T-helper 1 cell treated with Interleukin-12 subunit alpha and Interleukin-12 subunit beta and Interleukin-4 antibody, amounts not matched to agents 30 μg/mL and 1 μg/mL, for 36 hours (primary cell): ENCODE data around the gene SLC43A1.
A peak's percentile ranks its signal among the peaks of the same experiment; 100 is the strongest.
"Not testable (repeated sequence)": the region's sequence is repeated elsewhere in the genome, so short reads cannot be mapped to it uniquely, and the experiment has no call there.

ENCODE experiments used
- H3K27ac Mint-ChIP-seq: one replicate; pipeline ENCODE4 v1.8.0; 2021; ENCODE audit warnings: mild to moderate bottlenecking, mixed read lengths
- H3K27me3 Mint-ChIP-seq: one replicate; pipeline ENCODE4 v1.8.0; 2021; ENCODE audit warnings: low read depth, mixed read lengths
- H3K36me3 Mint-ChIP-seq: one replicate; pipeline ENCODE4 v1.8.0; 2021; ENCODE audit warnings: low read depth, mixed read lengths
- H3K4me1 Mint-ChIP-seq: one replicate; pipeline ENCODE4 v1.8.0; 2021; ENCODE audit warnings: low read depth, mixed read lengths
- H3K4me3 Mint-ChIP-seq: one replicate; pipeline ENCODE4 v1.8.0; 2021; ENCODE audit warnings: mild to moderate bottlenecking, moderate library complexity, mixed read lengths
- H3K9me3 Mint-ChIP-seq: one replicate; pipeline ENCODE4 v1.8.0; 2021; ENCODE audit warnings: mixed read lengths

Gene SLC43A1

GRCh38 chr11:57459164-57460021, 56.1 kb downstream of the SLC43A1 start:
- Mint-ChIP-seq H3K4me3 (peak overlapping the region; percentile 85), H3K36me3 (no peaks in the 10 kb centered on the region), H3K27ac (peak overlapping the region; percentile 45), H3K9me3 (no peaks in the 10 kb centered on the region), H3K27me3 (peaks cover 68% of the 10 kb centered on the region), H3K4me1 (peaks cover 21% of the 10 kb centered on the region)

DNA sequence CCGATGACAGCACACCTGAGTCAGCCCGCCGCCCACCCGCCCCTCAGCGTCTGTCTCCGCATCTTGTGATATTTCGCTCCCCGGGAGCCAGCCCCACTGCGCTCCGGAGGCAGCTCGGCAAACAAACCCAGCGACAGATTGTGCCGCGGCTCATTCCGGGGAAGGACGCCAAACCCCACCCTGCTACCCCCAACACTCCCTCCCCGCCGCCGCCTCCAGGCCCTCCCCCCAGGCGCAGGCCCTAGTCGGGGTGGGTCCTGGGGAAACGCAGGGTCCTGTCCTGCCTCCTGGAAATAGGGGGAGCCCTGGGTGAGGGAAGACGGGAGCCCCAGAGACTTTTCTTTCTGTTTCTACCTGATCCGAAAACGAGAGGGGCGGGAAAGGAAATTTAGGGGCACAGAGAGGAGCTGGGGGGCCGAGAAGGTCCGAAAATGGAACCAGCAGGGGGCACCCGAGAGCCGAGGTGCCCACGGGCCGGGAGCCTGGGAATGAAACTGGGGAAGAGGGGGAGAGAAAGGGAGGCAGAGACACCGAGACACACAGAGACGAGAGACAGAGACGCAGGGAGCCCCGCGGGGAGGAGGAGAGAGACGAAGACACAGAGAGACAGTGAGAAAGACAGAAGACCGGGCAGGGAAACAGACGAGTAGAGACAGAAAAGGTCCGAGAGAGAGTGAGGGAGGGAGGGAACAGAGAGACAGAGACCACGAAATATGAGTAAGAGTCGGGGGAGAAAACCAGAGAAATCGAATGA, 56.9 kb downstream of the SLC43A1 start:
- Mint-ChIP-seq H3K36me3 (no peaks in the 10 kb centered on the region), H3K27ac (no peak overlapping the region), H3K9me3 (no peaks in the 10 kb centered on the region), H3K4me3 (peak overlapping the region; percentile 85), H3K27me3 (peaks cover 65% of the 10 kb centered on the region), H3K4me1 (peaks cover 21% of the 10 kb centered on the region)

DNA sequence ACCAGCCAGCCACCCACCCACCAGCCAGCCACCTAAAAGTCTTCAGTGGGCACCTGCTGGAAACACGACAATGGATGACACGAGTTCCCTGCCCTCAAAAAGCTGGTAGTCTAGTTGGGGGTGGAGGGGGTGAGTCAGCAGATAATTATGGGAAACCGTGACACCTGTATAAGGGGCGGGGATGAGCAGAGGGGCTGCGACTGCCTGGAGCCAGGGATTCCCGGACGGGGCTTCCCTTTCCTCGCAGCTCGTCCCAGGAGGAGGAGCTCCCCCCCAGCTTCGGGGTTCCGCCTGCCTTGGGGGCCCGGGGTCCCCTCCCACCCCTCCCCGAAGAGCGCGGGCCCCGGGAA, 57.5 kb downstream of the SLC43A1 start:
- H3K4me3 Mint-ChIP-seq, result peak overlapping the region; percentile 31
- H3K27ac Mint-ChIP-seq, result no peak overlapping the region
- no peaks in the 10 kb centered on the region for H3K9me3 Mint-ChIP-seq
- peaks cover 21% of the 10 kb centered on the region for H3K4me1 Mint-ChIP-seq
- H3K27me3 Mint-ChIP-seq, result peaks cover 65% of the 10 kb centered on the region
- H3K36me3 Mint-ChIP-seq, result no peaks in the 10 kb centered on the region

- Mint-ChIP-seq H3K4me1 (peaks cover 21% of the 10 kb centered on the region), H3K27me3 (peaks cover 64% of the 10 kb centered on the region), H3K36me3 (no peaks in the 10 kb centered on the region), H3K27ac (no peak overlapping the region), H3K9me3 (no peaks in the 10 kb centered on the region), H3K4me3 (peak overlapping the region; percentile 31)
These were observed 57.9 kb downstream of the SLC43A1 start for GRCh38 chr11:57457643-57458023.

DNA sequence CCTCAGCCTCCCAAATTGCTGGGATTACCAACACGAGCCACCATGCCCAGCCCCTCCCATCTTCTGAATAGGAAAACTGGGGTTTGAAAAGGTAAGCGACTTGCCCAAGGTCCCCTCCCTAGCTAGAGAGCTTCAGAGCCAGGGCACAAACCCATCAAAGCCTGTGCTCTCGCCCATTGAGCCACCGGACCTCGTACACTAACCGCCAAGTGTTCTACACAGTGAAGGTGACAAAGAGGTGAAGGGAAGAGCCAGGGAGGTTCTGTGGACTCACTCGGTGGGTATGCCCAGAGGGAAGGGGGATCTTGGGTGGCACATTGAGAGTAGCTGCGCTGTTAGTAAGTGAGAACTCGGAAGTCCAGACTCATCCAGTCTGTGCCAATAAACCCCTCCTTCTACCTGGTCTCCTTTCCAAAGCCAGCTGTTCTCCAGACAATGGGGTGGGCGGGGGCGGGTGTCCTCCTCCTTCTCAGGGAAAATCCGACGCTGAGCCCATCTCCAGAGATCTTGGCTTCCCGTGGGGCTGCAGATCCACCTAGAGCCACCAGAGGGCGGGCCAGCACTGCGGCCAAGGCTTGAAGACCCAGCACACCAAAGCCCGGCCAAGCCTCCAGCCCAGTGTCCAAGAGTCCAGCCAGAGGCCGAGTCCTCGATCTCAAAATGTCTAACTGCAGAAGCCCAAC, 58.4 kb downstream of the SLC43A1 start:
- Mint-ChIP-seq H3K27me3 (peaks cover 63% of the 10 kb centered on the region), H3K27ac (no peak overlapping the region), H3K4me1 (peaks cover 21% of the 10 kb centered on the region), H3K4me3 (peak overlapping the region; percentile 28), H3K36me3 (no peaks in the 10 kb centered on the region), H3K9me3 (no peaks in the 10 kb centered on the region)

DNA sequence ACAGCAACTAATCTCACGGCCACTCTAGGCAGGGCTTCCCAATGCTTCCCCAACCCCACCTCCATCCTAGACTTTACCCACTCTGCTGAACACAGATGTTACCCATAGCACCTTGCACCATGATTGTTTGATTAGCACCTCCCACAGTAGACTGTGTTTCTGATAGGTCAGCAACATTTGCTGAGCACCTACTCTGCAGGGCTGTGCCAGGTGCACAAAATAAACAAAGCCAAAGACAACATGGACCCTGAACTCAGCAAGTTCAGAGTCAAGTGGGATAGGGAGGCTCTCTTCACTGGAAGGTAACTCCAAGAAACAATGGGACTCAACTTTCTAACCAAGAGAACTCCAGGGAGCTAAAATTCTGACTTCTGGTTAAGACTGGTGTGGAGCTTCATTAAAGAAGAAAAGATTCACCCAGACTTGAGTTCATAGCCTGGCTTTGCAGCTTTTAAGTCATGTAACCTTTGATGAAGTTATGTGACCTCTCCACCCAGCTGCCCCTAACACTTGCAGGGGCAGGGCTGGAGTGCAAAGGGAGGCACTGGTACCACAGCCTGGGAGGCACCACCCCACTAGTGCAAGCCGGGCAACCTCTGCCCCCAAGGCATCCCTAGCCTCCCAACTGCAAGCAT, 61.8 kb downstream of the SLC43A1 start:
- peaks cover 53% of the 10 kb centered on the region for H3K27me3 Mint-ChIP-seq
- no peaks in the 10 kb centered on the region for H3K9me3 Mint-ChIP-seq
- peaks cover 9% of the 10 kb centered on the region for H3K4me1 Mint-ChIP-seq
- H3K27ac Mint-ChIP-seq, result no peak overlapping the region
- no peak overlapping the region for H3K4me3 Mint-ChIP-seq
- no peaks in the 10 kb centered on the region for H3K36me3 Mint-ChIP-seq

GRCh38 chr11:57446055-57446454, 69.4 kb downstream of the SLC43A1 start:
- H3K27ac Mint-ChIP-seq, result no peak overlapping the region
- H3K4me3 Mint-ChIP-seq, result no peak overlapping the region
- no peaks in the 10 kb centered on the region for H3K4me1 Mint-ChIP-seq
- H3K27me3 Mint-ChIP-seq, result peaks cover 31% of the 10 kb centered on the region
- H3K9me3 Mint-ChIP-seq, result no peaks in the 10 kb centered on the region
- no peaks in the 10 kb centered on the region for H3K36me3 Mint-ChIP-seq

DNA sequence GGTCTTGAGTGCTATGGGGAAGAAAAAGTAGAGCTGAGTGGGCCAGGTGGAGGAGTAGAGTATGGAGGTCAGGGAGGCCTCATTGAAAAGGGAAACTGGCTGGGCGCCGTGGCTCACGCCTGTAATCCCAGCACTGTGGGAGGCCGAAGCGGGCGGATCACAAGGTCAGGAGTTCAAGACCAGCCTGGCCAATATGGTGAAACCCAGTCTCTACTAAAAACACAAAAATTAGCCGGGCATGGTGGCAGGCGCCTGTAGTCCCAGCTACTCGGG, 70.4 kb downstream of the SLC43A1 start:
- peaks cover 24% of the 10 kb centered on the region for H3K27me3 Mint-ChIP-seq
- H3K9me3 Mint-ChIP-seq, H3K27ac Mint-ChIP-seq, H3K4me3 Mint-ChIP-seq, H3K4me1 Mint-ChIP-seq, H3K36me3 Mint-ChIP-seq: not testable (repeated sequence)

DNA sequence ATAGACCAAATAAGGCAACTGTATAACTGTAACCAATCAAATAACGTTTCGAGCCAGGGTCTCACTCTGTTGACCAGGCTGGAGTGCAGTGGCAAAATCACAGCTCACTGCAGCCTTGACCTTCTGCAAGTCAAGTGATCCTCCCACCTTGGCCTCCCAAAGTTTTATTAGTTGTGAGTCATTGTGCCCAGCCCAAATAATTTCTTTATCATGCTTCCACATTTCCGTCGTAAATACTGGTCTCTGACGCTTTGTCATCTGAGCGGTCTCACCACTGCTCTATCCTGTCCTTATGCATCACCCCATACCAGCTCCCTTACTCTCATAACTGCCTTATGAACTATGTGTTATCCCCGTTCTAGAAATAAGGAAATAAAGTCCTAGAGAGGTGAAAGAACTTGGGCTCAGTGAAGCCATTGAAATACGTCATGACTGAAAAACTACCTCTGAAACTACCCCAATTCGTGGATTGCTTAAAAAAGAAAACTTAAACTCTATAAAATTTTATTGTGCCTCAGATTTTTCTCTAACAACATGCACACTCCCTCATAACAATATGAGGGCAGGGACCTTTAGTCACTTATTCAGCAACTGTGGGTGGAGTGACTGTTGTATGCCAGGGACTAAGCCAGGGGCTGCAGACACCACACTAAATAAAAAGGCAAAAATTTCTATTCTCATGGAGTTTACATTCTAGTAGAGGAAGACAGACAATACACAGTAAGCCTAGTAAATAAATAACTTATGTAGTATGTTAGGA, 71.0 kb downstream of the SLC43A1 start:
- Mint-ChIP-seq H3K36me3 (no peaks in the 10 kb centered on the region), H3K4me1 (no peaks in the 10 kb centered on the region)

GRCh38 chr11:57440744-57441414, 74.6 kb downstream of the SLC43A1 start:
- H3K27me3 Mint-ChIP-seq, result no peaks in the 10 kb centered on the region
- H3K9me3 Mint-ChIP-seq, result no peaks in the 10 kb centered on the region
- H3K36me3 Mint-ChIP-seq, result no peaks in the 10 kb centered on the region
- H3K4me3 Mint-ChIP-seq, result no peak overlapping the region
- no peak overlapping the region for H3K27ac Mint-ChIP-seq
- no peaks in the 10 kb centered on the region for H3K4me1 Mint-ChIP-seq

More for the DNA sequence above, 71.0 kb downstream of the SLC43A1 start:
- H3K9me3 Mint-ChIP-seq, result no peaks in the 10 kb centered on the region
- H3K27me3 Mint-ChIP-seq, result peaks cover 19% of the 10 kb centered on the region
- no peak overlapping the region for H3K27ac Mint-ChIP-seq
- H3K4me3 Mint-ChIP-seq, result no peak overlapping the region

GRCh38 chr11:57439786-57440185, 75.7 kb downstream of the SLC43A1 start:
- no peaks in the 10 kb centered on the region for H3K4me1 Mint-ChIP-seq
- H3K36me3 Mint-ChIP-seq, result no peaks in the 10 kb centered on the region
- no peaks in the 10 kb centered on the region for H3K9me3 Mint-ChIP-seq
- H3K27me3 Mint-ChIP-seq, result no peaks in the 10 kb centered on the region
- H3K27ac Mint-ChIP-seq, result no peak overlapping the region
- no peak overlapping the region for H3K4me3 Mint-ChIP-seq

DNA sequence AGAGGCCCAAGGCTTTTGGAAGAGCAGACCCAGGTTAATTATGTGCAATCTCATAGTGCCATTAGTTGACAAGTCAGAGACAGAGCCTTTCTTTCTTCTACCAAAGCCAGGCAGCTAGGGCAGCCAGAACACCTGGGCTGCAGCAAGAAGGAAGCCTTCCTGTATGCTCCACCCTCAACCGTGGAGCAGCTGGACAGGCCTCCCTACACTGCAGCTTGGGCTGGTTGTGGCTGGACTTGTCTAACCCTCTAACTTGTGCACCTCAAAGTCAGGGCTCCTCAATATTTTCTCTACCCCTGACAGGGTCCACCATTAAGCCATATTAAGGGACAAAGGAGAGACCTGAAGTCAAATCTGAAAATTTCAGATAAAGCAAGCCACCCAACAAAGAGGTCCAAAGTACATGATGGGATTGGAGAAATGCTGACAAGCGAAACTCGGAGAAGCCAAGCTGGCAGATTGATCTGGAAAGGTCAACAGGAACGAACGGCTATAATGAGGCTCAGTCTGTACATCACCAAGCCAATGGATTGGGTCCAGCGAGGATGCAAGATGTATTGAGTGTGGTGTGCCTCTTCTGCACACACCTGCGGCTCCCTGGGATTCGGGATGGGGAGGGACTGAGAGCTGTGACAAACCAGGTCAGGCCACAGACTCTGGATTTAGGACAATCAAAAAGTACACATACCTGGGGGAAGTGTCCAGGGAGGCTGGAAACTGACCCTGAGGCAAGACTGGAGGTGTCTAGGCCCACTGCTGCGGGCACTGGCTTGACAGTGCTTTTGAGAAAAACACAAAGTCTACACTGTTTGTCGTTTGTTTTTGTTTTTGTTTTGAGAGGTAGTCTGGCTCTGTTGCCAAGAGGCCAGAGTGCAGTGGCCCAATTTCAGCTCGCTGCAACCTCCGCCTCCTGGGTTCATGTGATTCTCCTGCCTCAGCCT, 76.9 kb downstream of the SLC43A1 start:
- Mint-ChIP-seq H3K36me3 (no peaks in the 10 kb centered on the region), H3K4me1 (no peaks in the 10 kb centered on the region), H3K4me3 (no peak overlapping the region), H3K9me3 (no peaks in the 10 kb centered on the region), H3K27me3 (no peaks in the 10 kb centered on the region), H3K27ac (no peak overlapping the region)

DNA sequence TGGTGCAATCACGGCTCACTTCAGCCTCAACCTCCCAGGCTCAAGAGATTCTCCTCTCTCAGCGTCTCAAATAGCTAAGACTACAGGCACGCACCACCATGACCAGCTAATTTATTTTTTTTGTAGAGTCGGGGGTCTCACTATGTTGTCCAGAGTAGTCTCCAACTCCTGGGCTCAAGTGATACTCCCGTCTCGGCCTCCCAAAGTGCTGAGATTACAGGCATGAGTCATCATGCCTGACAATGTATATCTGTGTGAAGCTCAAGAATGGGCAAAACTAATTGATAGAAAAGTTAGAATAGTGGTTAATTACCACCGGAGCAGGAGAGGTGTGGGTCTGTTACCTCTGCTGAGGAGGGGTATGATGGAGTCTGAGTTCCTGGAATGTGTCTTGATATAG, 79.5 kb downstream of the SLC43A1 start:
- H3K27ac Mint-ChIP-seq, result no peak overlapping the region
- no peaks in the 10 kb centered on the region for H3K27me3 Mint-ChIP-seq

More for the DNA sequence above, 79.5 kb downstream of the SLC43A1 start:
- H3K4me3 Mint-ChIP-seq, result no peak overlapping the region
- no peaks in the 10 kb centered on the region for H3K9me3 Mint-ChIP-seq
- H3K36me3 Mint-ChIP-seq, result no peaks in the 10 kb centered on the region
- H3K4me1 Mint-ChIP-seq, result peaks cover 4% of the 10 kb centered on the region
